H9 (cell line): ENCODE measurements around the gene DIAPH2. TPM values are rescaled to one million over a fixed set of nuclear protein-coding genes. Genes with fewer than 3 reads are reported as not detected.

Experiments
- DNase-seq: peaks from one replicate; pipeline ENCODE4 v3.0.0-alpha.2; 2017
- H2AFZ ChIP-seq: one replicate; pipeline ENCODE4 v1.6.1; 2013; ENCODE audit warnings: mild to moderate bottlenecking, low read length, control low read depth, moderate library complexity
- H2AK5ac ChIP-seq: 2 replicates; pipeline ENCODE4 v1.6.1; 2013; ENCODE audit warnings: low read length, control low read depth, mixed read lengths; ENCODE audit not compliant: insufficient read length
- H2BK120ac ChIP-seq: one replicate; pipeline ENCODE4 v1.6.1; 2013; ENCODE audit warnings: low read depth, mild to moderate bottlenecking, low read length, control low read depth, inconsistent platforms; ENCODE audit not compliant: poor library complexity, severe bottlenecking
- H2BK12ac ChIP-seq: 2 replicates; pipeline ENCODE4 v1.6.1; 2013; ENCODE audit warnings: low read length, control low read depth, mixed read lengths, low read depth; ENCODE audit not compliant: insufficient read length
- H2BK15ac ChIP-seq: 2 replicates; pipeline ENCODE4 v1.6.1; 2013; ENCODE audit warnings: low read depth, low read length, control low read depth
- H2BK20ac ChIP-seq: one replicate; pipeline ENCODE4 v1.6.1; 2013; ENCODE audit warnings: low read depth, mild to moderate bottlenecking, low read length, control low read depth, inconsistent platforms; ENCODE audit not compliant: poor library complexity, severe bottlenecking
- H2BK5ac ChIP-seq: 2 replicates; pipeline ENCODE4 v1.6.1; 2013; ENCODE audit warnings: low read length, control low read depth, mixed read lengths; ENCODE audit not compliant: insufficient read length
- H3K14ac ChIP-seq: 2 replicates; pipeline ENCODE4 v1.6.1; 2013; ENCODE audit warnings: low read length, control low read depth; ENCODE audit not compliant: insufficient read depth
- H3K18ac ChIP-seq: 2 replicates; pipeline ENCODE4 v1.6.1; 2013; ENCODE audit warnings: low read depth, mild to moderate bottlenecking, mixed read lengths, low read length, control low read depth; ENCODE audit not compliant: insufficient read length
- H3K23ac ChIP-seq: 2 replicates; pipeline ENCODE4 v1.6.1; 2013; ENCODE audit warnings: low read length, control low read depth, mixed read lengths, low read depth; ENCODE audit not compliant: insufficient read length
- H3K23me2 ChIP-seq: 2 replicates; pipeline ENCODE4 v1.6.1; 2013; ENCODE audit warnings: low read depth, mild to moderate bottlenecking, mixed read lengths, low read length, control low read depth; ENCODE audit not compliant: insufficient read length, poor library complexity, severe bottlenecking
- H3K27ac ChIP-seq: 2 replicates; pipeline ENCODE4 v1.5.1; 2013; ENCODE audit warnings: low read length, control low read depth, mixed read lengths, low read depth; ENCODE audit not compliant: insufficient read length
- H3K27me3 ChIP-seq: 2 replicates; pipeline ENCODE4 v1.6.1; 2013; ENCODE audit warnings: low read length, control low read depth, inconsistent platforms; ENCODE audit not compliant: insufficient read depth
- H3K4ac ChIP-seq: 2 replicates; pipeline ENCODE4 v1.6.1; 2013; ENCODE audit warnings: low read depth, mild to moderate bottlenecking, control low read depth, inconsistent platforms, low read length, moderate library complexity
- H3K4me1 ChIP-seq: 2 replicates; pipeline ENCODE4 v1.6.1; 2013; ENCODE audit warnings: low read length, control low read depth, inconsistent platforms; ENCODE audit not compliant: insufficient read depth
- H3K4me2 ChIP-seq: 2 replicates; pipeline ENCODE4 v1.6.1; 2013; ENCODE audit warnings: low read length, control low read depth, mixed read lengths; ENCODE audit not compliant: insufficient read length, insufficient read depth
- H3K56ac ChIP-seq: 2 replicates; pipeline ENCODE4 v1.6.1; 2013; ENCODE audit warnings: low read depth, mild to moderate bottlenecking, mixed read lengths, low read length, control low read depth; ENCODE audit not compliant: insufficient read length
- H3K79me1 ChIP-seq: 2 replicates; pipeline ENCODE4 v1.6.1; 2013; ENCODE audit warnings: low read depth, mild to moderate bottlenecking, moderate library complexity, low read length, control low read depth, inconsistent platforms; ENCODE audit not compliant: insufficient read depth, poor library complexity, severe bottlenecking
- H3K79me2 ChIP-seq: 2 replicates; pipeline ENCODE4 v1.6.1; 2013; ENCODE audit warnings: low read length, control low read depth, inconsistent platforms; ENCODE audit not compliant: insufficient read depth
- H3K9ac ChIP-seq: 2 replicates; pipeline ENCODE4 v1.6.1; 2013; ENCODE audit warnings: low read length, control low read depth, mixed read lengths; ENCODE audit not compliant: insufficient read length; ENCODE audit errors: extremely low read depth
- H3K9me3 ChIP-seq: one replicate; pipeline ENCODE4 v1.6.1; 2013; ENCODE audit warnings: low read depth, low read length, inconsistent platforms; ENCODE audit not compliant: control insufficient read depth
- H3T11ph ChIP-seq: one replicate; pipeline ENCODE4 v1.6.1; 2013; ENCODE audit warnings: mild to moderate bottlenecking, low read length, control low read depth, inconsistent platforms
- H4K20me1 ChIP-seq: one replicate; pipeline ENCODE4 v1.6.1; 2013; ENCODE audit not compliant: control insufficient read depth, insufficient read length, insufficient read depth
- H4K5ac ChIP-seq: 2 replicates; pipeline ENCODE4 v1.6.1; 2013; ENCODE audit warnings: low read depth, mild to moderate bottlenecking, mixed read lengths, low read length, control low read depth; ENCODE audit not compliant: insufficient read length
- H4K8ac ChIP-seq: replicated peaks from 2 replicates; pipeline ENCODE4 v1.6.1; 2013; ENCODE audit warnings: low read length, control low read depth, mixed read lengths, low read depth; ENCODE audit not compliant: insufficient read length
- H4K91ac ChIP-seq: 2 replicates; pipeline ENCODE4 v1.6.1; 2013; ENCODE audit warnings: low read depth, mild to moderate bottlenecking, moderate library complexity, mixed read lengths, low read length, control low read depth; ENCODE audit not compliant: insufficient read length
- H3K27ac Mint-ChIP-seq, 3 experiments: 2 replicates in 2 of 3; 3 replicates in 1 of 3; pipeline ENCODE4 v1.8.0; 2020 to 2021; ENCODE audit warnings: mixed read lengths in 3 of 3, mild to moderate bottlenecking in 1 of 3, moderate library complexity in 1 of 3
- H3K27me3 Mint-ChIP-seq: 2 replicates; pipeline ENCODE4 v1.8.0; 2021; ENCODE audit warnings: low read depth, mild to moderate bottlenecking, moderate library complexity, mixed read lengths
- H3K36me3 Mint-ChIP-seq, 3 experiments: 2 replicates in 2 of 3; 3 replicates in 1 of 3; pipeline ENCODE4 v1.8.0; 2020 to 2021; ENCODE audit warnings: low read depth in 3 of 3, mixed read lengths in 3 of 3; ENCODE audit not compliant: insufficient read depth in 1 of 3
- H3K4me1 Mint-ChIP-seq, 2 experiments: 2 replicates each; pipeline ENCODE4 v1.8.0; 2020; ENCODE audit warnings: mixed read lengths in 2 of 2
- H3K4me3 Mint-ChIP-seq, 2 experiments: 2 replicates in 1 of 2; 3 replicates in 1 of 2; pipeline ENCODE4 v1.8.0; 2020 to 2021; ENCODE audit warnings: mild to moderate bottlenecking in 2 of 2, mixed read lengths in 2 of 2, moderate library complexity in 1 of 2
- H3K9me3 Mint-ChIP-seq, 2 experiments: 2 replicates in 1 of 2; 3 replicates in 1 of 2; pipeline ENCODE4 v1.8.0; 2020; ENCODE audit warnings: mild to moderate bottlenecking in 2 of 2, mixed read lengths in 2 of 2, moderate library complexity in 1 of 2
- WGBS: extraction: QIAGEN DNeasy Blood & Tissue Kit; methylation state at CpG from one replicate; pipeline ENCODE4 v1.1.7; 2013; ENCODE audit warnings: missing lambda C conversion rate, low lambda C conversion rate, mixed read lengths; ENCODE audit not compliant: insufficient read length; ENCODE audit errors: extremely low coverage; 5-methylcytosine and 5-hydroxymethylcytosine counted together
- total RNA-seq: library from RNA; stranded (reverse); gene quantifications from 2 replicates; pipeline ENCODE4 v1.2.1, GENCODE V29; 2021
- TF ChIP-seq, protein P1 (sequence below): fragments of 200-600 bp; sonication (generic); conservative IDR thresholded peaks from 3 replicates; pipeline ENCODE4 v1.8.0; 2021; ENCODE audit warnings: antibody characterized with exemption, mild to moderate bottlenecking

DIAPH2 gene
- total RNA-seq, 1 experiment from 2014 or later, result 45.4 TPM

GRCh38 chrX:96700625-96701024, 16.0 kb downstream of the DIAPH2 start:
- Histone ChIP-seq H2AFZ (no peak overlapping the region), H4K8ac (no peak overlapping the region), H2BK120ac (no peak overlapping the region), H3K4ac (no peak overlapping the region), H3K56ac (no peak overlapping the region), H2BK15ac (no peak overlapping the region), H3K79me1 (no peaks in the 10 kb centered on the region), H3K27ac (no peak overlapping the region), H3K27me3 (no peaks in the 10 kb centered on the region), H2BK20ac (no peak overlapping the region), H3K79me2 (no peaks in the 10 kb centered on the region), H3T11ph (no peak overlapping the region), H3K23me2 (no peaks in the 10 kb centered on the region), H4K20me1 (no peaks in the 10 kb centered on the region), H3K9me3 (no peaks in the 10 kb centered on the region), H3K4me1 (no peaks in the 10 kb centered on the region), H4K5ac (no peak overlapping the region), H3K18ac (no peak overlapping the region), H3K9ac (no peak overlapping the region), H3K14ac (no peak overlapping the region), H3K4me2 (no peak overlapping the region), H4K91ac (no peak overlapping the region), H2BK5ac (no peak overlapping the region), H3K23ac (no peak overlapping the region), H2BK12ac (no peak overlapping the region), H2AK5ac (no peak overlapping the region)
- Mint-ChIP-seq H3K27ac (no peak overlapping the region), H3K36me3 (peaks cover 0 to 6% (median 5%) of the 10 kb centered on the region in 3 experiments; a peak in 2 of 7 replicates), H3K27me3 (no peaks in the 10 kb centered on the region), H3K9me3 (no peaks in the 10 kb centered on the region), H3K4me3 (no peak overlapping the region), H3K4me1 (peaks cover 24 to 32% of the 10 kb centered on the region in 2 experiments)
- no peak for DNase-seq
- TF ChIP-seq, protein P1, sequence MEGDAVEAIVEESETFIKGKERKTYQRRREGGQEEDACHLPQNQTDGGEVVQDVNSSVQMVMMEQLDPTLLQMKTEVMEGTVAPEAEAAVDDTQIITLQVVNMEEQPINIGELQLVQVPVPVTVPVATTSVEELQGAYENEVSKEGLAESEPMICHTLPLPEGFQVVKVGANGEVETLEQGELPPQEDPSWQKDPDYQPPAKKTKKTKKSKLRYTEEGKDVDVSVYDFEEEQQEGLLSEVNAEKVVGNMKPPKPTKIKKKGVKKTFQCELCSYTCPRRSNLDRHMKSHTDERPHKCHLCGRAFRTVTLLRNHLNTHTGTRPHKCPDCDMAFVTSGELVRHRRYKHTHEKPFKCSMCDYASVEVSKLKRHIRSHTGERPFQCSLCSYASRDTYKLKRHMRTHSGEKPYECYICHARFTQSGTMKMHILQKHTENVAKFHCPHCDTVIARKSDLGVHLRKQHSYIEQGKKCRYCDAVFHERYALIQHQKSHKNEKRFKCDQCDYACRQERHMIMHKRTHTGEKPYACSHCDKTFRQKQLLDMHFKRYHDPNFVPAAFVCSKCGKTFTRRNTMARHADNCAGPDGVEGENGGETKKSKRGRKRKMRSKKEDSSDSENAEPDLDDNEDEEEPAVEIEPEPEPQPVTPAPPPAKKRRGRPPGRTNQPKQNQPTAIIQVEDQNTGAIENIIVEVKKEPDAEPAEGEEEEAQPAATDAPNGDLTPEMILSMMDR, result no peak
- no CpG with 5 or more reads among the region's 1 CpG for WGBS
